Endothelial cell of umbilical vein (primary cell): ENCODE data around the gene PI4KA. TPM values are rescaled to one million over a fixed set of nuclear protein-coding genes. Genes with fewer than 3 reads are reported as not detected.

Experiments
- BruUV-seq: library from RNA; stranded (reverse); fragments of 400-500 nt; replicated peaks from 2 replicates; lab custom pipeline; 2021; lab: Mats Ljungman, UMichigan
- CTCF ChIA-PET: fragments of 300-600, 350-600 bp; sonication (Branson Sonifier 250); formaldehyde crosslinking; loops from one replicate; lab custom pipeline; 2021; ENCODE audit warnings: antibody characterized with exemption, inconsistent platforms; lab: Charles Lee
- POLR2A ChIA-PET: fragments of 300-600, 350-600 bp; sonication (Branson Sonifier 250); formaldehyde crosslinking; loops from one replicate; lab custom pipeline; 2021; ENCODE audit warnings: antibody characterized with exemption, inconsistent platforms; lab: Charles Lee
- DNase-seq: peaks from one replicate; pipeline ENCODE4 v3.0.0-alpha.2; 2011; ENCODE audit warnings: low read depth, low spot score
- FAIRE-seq: peaks from 2 replicates; lab custom pipeline; 2011; peaks lifted over from hg19 to GRCh38; lab: Jason Lieb, UNC
- H2AFZ ChIP-seq: 2 replicates; pipeline ENCODE4 v1.6.0; 2012; ENCODE audit warnings: low read depth, low read length, control low read depth, inconsistent platforms
- H3K27ac ChIP-seq: 2 replicates; pipeline ENCODE4 v1.5.1; 2011; ENCODE audit warnings: low read depth, mild to moderate bottlenecking, control low read depth, low read length, moderate library complexity; ENCODE audit not compliant: insufficient read depth
- H3K27me3 ChIP-seq, 2 experiments: 2 replicates each; pipeline versions ENCODE4 v1.6.0 to v1.6.1; 2011; ENCODE audit warnings: low read length in 2 of 2, mixed read lengths in 1 of 2; ENCODE audit not compliant: control insufficient read depth in 2 of 2, insufficient read depth in 2 of 2
- H3K36me3 ChIP-seq, 2 experiments: 2 replicates in 1 of 2; 3 replicates in 1 of 2; pipeline ENCODE4 v1.5.1; 2011; ENCODE audit warnings: low read length in 2 of 2, mild to moderate bottlenecking in 1 of 2, moderate library complexity in 1 of 2; ENCODE audit not compliant: control insufficient read depth in 2 of 2, insufficient read depth in 2 of 2; ENCODE audit errors: extremely low read depth in 1 of 2
- H3K4me1 ChIP-seq: 3 replicates; pipeline ENCODE4 v1.5.1; 2011; ENCODE audit warnings: mild to moderate bottlenecking, low read length; ENCODE audit not compliant: control insufficient read depth, insufficient read depth; ENCODE audit errors: extremely low read depth
- H3K4me2 ChIP-seq: 2 replicates; pipeline ENCODE4 v1.6.1; 2011; ENCODE audit warnings: low read length, control low read depth, mixed read lengths; ENCODE audit not compliant: insufficient read depth
- H3K4me3 ChIP-seq, 3 experiments: fragments of 200-600 bp in 1 of 3; sonication (generic), shearing (Covaris generic) in 1 of 3; replicated peaks in 1 of 3; 2 replicates each; pipeline ENCODE4 v1.5.1; 2011 to 2016; ENCODE audit warnings: control low read depth in 3 of 3, low read length in 3 of 3, mild to moderate bottlenecking in 2 of 3, inconsistent platforms in 1 of 3, low read depth in 1 of 3, moderate library complexity in 1 of 3; ENCODE audit not compliant: insufficient read depth in 1 of 3
- H3K79me2 ChIP-seq: 2 replicates; pipeline ENCODE4 v1.6.0; 2012; ENCODE audit warnings: low read length, inconsistent platforms; ENCODE audit not compliant: control insufficient read depth, insufficient read depth
- H3K9ac ChIP-seq: replicated peaks from 2 replicates; pipeline ENCODE3; 2011; ENCODE audit warnings: low read length, control low read depth; ENCODE audit not compliant: insufficient read depth; ENCODE audit errors: extremely low read depth
- H3K9me1 ChIP-seq: replicated peaks from 3 replicates; pipeline ENCODE4 v1.6.0; 2011; ENCODE audit warnings: mild to moderate bottlenecking, low read length; ENCODE audit not compliant: control insufficient read depth, insufficient read depth; ENCODE audit errors: extremely low read depth
- H3K9me3 ChIP-seq: replicated peaks from 2 replicates; pipeline ENCODE4 v1.5.1; 2012; ENCODE audit warnings: low read length, inconsistent platforms; ENCODE audit not compliant: control insufficient read depth, insufficient read depth
- H4K20me1 ChIP-seq: replicated peaks from 2 replicates; pipeline ENCODE3; 2011; ENCODE audit warnings: mild to moderate bottlenecking, low read length; ENCODE audit not compliant: control insufficient read depth, insufficient read depth; ENCODE audit errors: extremely low read depth
- CTCF ChIP-seq, 2 donors: IDR thresholded peaks; 1 replicate in 1 of 2; 2 replicates in 1 of 2; pipeline ENCODE4 v1.5.1; 2011; ENCODE audit warnings: low read length in 2 of 2, mild to moderate bottlenecking in 2 of 2, moderate library complexity in 2 of 2, control low read depth in 1 of 2, inconsistent platforms in 1 of 2, low read depth in 1 of 2; ENCODE audit not compliant: insufficient read depth in 1 of 2; ENCODE audit errors: extremely low read depth in 1 of 2
- EZH2 ChIP-seq: IDR thresholded peaks from 2 replicates; pipeline ENCODE4 v1.6.1; 2012; ENCODE audit warnings: borderline replicate concordance, low read depth, mild to moderate bottlenecking, moderate library complexity, low read length, inconsistent platforms; ENCODE audit not compliant: severe bottlenecking
- FOS ChIP-seq: IDR thresholded peaks from 2 replicates; pipeline ENCODE4 v1.6.1; 2011; ENCODE audit warnings: mild to moderate bottlenecking, low read length, moderate library complexity, borderline replicate concordance; ENCODE audit not compliant: insufficient read depth
- GATA2 ChIP-seq: IDR thresholded peaks from 2 replicates; pipeline ENCODE4 v1.7.0; 2011; ENCODE audit warnings: low read depth, mild to moderate bottlenecking, moderate library complexity, mixed read lengths, low read length; ENCODE audit not compliant: insufficient read length, insufficient read depth
- JUN ChIP-seq: IDR thresholded peaks from 2 replicates; pipeline ENCODE4 v1.6.1; 2011; ENCODE audit warnings: borderline replicate concordance, low read depth; ENCODE audit not compliant: insufficient read length, insufficient read depth
- MYC ChIP-seq: IDR thresholded peaks from one replicate; pipeline ENCODE4 v1.6.1; 2011; ENCODE audit warnings: mild to moderate bottlenecking, low read depth, low read length
- POLR2A ChIP-seq: IDR thresholded peaks from 2 replicates; pipeline ENCODE4 v1.6.1; 2012; ENCODE audit warnings: low read depth, mild to moderate bottlenecking, control low read depth, low read length
- dilution Hi-C: fragments of 300-500 bp; cut with MboI; formaldehyde crosslinking; loops from one replicate; pipeline ENCODE4 v1.15.0; 2019; ENCODE audit warnings: low sequenced_read_pairs; ENCODE audit not compliant: extremely low pct_ligation_motif_present
- intact Hi-C: fragments of 100-400 bp; cut with micrococcal nuclease; formaldehyde crosslinking; loops from one replicate; pipeline ENCODE4 v1.10.0; 2022
- polyA plus RNA-seq, 4 experiments: library from polyadenylated mRNA; depleted of rRNA in 3 of 4; stranded (reverse) in 3 of 4; unstranded in 1 of 4; fragments of >200 nt; gene quantifications; 2 replicates each; pipeline versions ENCODE4 v1.2.1 to v1.2.3, GENCODE V29; 2011 to 2012; ENCODE audit warnings: missing spikeins in 1 of 4
- total RNA-seq: library from RNA; stranded (reverse); gene quantifications from 2 replicates; pipeline ENCODE4 v1.2.3, GENCODE V29; 2021

PI4KA gene
- total and polyA plus RNA-seq, 2 donors (not counting 3 experiments of a cell fraction or from before 2014, with no cell fraction given), result 28.9 to 56.4 TPM

DNA sequence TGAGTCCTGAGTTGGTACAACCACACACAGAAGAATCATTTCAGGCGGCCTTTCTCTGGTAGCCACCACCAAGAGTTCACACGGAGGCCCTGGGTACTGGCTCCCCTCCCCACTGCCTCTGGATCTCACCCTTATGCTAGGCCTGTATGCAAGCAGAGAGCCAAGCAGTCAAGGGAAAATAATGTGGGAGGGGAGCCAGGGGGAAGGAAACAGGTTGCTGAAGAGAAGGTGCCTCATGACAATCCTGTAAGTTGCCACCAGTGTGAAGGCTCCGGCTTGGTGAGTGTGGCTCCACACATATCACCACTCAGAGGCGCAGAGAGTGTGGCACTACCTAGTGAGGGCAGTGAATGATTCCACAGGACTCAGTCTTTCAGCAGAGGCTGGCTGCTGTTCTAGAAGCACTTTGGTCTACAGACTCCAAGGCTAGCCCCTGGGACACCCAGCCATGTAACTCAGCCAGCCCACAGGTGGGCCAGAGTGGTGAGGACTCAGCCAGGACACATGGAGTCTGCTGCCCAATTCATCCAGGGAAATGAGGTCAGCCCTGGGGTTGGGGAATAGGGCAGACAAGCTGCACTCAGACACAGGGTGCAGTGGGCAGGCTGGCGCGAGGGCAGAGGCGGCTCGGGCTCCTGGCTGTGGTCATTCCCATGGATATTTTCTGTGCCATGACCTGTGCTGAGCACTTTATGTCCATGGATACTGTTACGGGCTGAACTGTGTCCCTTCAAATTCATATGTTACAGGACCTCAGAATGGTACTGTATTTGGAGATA, 133.7 kb downstream of the PI4KA start:
- no peak for TF ChIP-seq MYC
- TF ChIP-seq POLR2A, result no peak
- TF ChIP-seq GATA2, result no peak
- no peak for TF ChIP-seq EZH2
- TF ChIP-seq CTCF (IDR thresholded peaks at IDR 0.05; ENCODE audit: extremely low read depth in 1 of 2, insufficient read depth in 1 of 2, low read depth in 1 of 2, low read length in 2 of 2), result no peak
- TF ChIP-seq FOS, result no peak
- no peak for TF ChIP-seq JUN
- POLR2A ChIA-PET, result no interaction called here
- CTCF ChIA-PET, result no interaction called here
- intact Hi-C loops (no loop called here), dilution Hi-C loops (no loop called here)
- Histone ChIP-seq H3K4me3 (no peak overlapping the region), H3K9me3 (no peaks in the 10 kb centered on the region), H3K27me3 (no peaks in the 10 kb centered on the region), H3K79me2 (no peaks in the 10 kb centered on the region), H3K36me3 (peaks cover 0 to 23% of the 10 kb centered on the region in 2 experiments), H3K9me1 (no peaks in the 10 kb centered on the region), H3K9ac (no peak overlapping the region), H3K4me2 (no peak overlapping the region), H3K4me1 (no peaks in the 10 kb centered on the region), H3K27ac (no peak overlapping the region), H2AFZ (no peak overlapping the region), H4K20me1 (no peaks in the 10 kb centered on the region)
- FAIRE-seq, result no peak
- no TSS peak for BruUV-seq
- DNase-seq, result no peak
